IMR-90 (cell line): Measurements from ENCODE around the gene DPH3. TPM values are rescaled to one million over a fixed set of nuclear protein-coding genes. Genes with fewer than 3 reads are reported as not detected.

ENCODE experiments used
- polyA plus RNA-seq, 3 experiments: library from polyadenylated mRNA; depleted of rRNA; stranded (reverse); fragments of >200 nt; gene quantifications; 2 replicates each; pipeline ENCODE4 v1.2.3, GENCODE V29; 2012; ENCODE audit warnings: low replicate concordance in 1 of 3
- total RNA-seq: library from RNA; depleted of rRNA; stranded (reverse); fragments of >200 nt; gene quantifications from 2 replicates; pipeline ENCODE4 v1.2.3, GENCODE V29; 2012; rRNA removed

DPH3 gene
- total and polyA plus RNA-seq, 2 of the 4 experiments (the other 2 are of a cell fraction): 12.9 to 32.1 TPM

Other genes with a start within 250 kb of the DPH3 start
- 14.7 and 19.7 TPM in 2 replicates for gene GALNT15, start 90.3 kb downstream of the DPH3 start, total RNA-seq
- gene GALNT15, start 90.3 kb downstream of the DPH3 start, polyA plus RNA-seq (2012; rRNA removed): 11.0 and 12.8 TPM in 2 replicates
- 11.1 and 11.3 TPM in 2 replicates for gene OXNAD1, start 269 bp upstream of the DPH3 start, total RNA-seq
- gene OXNAD1, start 269 bp upstream of the DPH3 start, polyA plus RNA-seq (2012; rRNA removed): 5.0 and 6.2 TPM in 2 replicates
- gene RFTN1, start 248.8 kb upstream of the DPH3 start, total RNA-seq: 52.0 and 52.2 TPM in 2 replicates
- gene RFTN1, start 248.8 kb upstream of the DPH3 start, polyA plus RNA-seq (2012; rRNA removed): 44.8 and 45.0 TPM in 2 replicates